Measurements from ENCODE around the gene VPS13A. TPM values are rescaled to one million over a fixed set of nuclear protein-coding genes. Genes with fewer than 3 reads are reported as not detected.

VPS13A gene
- total RNA-seq, 4 donors from 2014 or later = 20.4 to 33.5 (median 30.4) TPM

GRCh38 chr9:77183581-77183980 is 6.2 kb downstream of the VPS13A start:
- DNase-seq (ENCODE audit: low spot score) (no peak), ATAC-seq (ENCODE audit: low FRiP score) (no peak)
- TF ChIP-seq CTCF (IDR thresholded peaks at IDR 0.05) = no peak

GRCh38 chr9:77188242-77188641 is 10.9 kb downstream of the VPS13A start:
- ATAC-seq (ENCODE audit: low FRiP score) (no peak), DNase-seq (ENCODE audit: low spot score) (no peak)
- TF ChIP-seq CTCF (IDR thresholded peaks at IDR 0.05) = no peak

- ATAC-seq (ENCODE audit: low FRiP score) (no peak), DNase-seq (ENCODE audit: low spot score) (no peak)
- TF ChIP-seq CTCF (IDR thresholded peaks at IDR 0.05) = no peak
Measured at GRCh38 chr9:77194423-77194822, 17.1 kb downstream of the VPS13A start.

GRCh38 chr9:77210116-77210515 is 32.8 kb downstream of the VPS13A start:
- no peak for ATAC-seq (ENCODE audit: low FRiP score)
- no peak for DNase-seq (ENCODE audit: low spot score)
- no peak for TF ChIP-seq CTCF (IDR thresholded peaks at IDR 0.05)

- ATAC-seq (ENCODE audit: low FRiP score) (no peak), DNase-seq (ENCODE audit: low spot score) (no peak)
- no peak for TF ChIP-seq CTCF (IDR thresholded peaks at IDR 0.05)
Measured at GRCh38 chr9:77211561-77211960, 34.2 kb downstream of the VPS13A start.

- no peak for ATAC-seq (ENCODE audit: low FRiP score)
- no peak for DNase-seq (ENCODE audit: low spot score)
Measured at GRCh38 chr9:77212801-77213200, 35.5 kb downstream of the VPS13A start.

More at GRCh38 chr9:77212801-77213200, 35.5 kb downstream of the VPS13A start:
- no peak for TF ChIP-seq CTCF (IDR thresholded peaks at IDR 0.05)

Data from omental fat pad (tissue), 4 donors.